Epidermal melanocyte (primary cell): ENCODE results near the gene PDE3A.

Experiments
- DNase-seq: peaks from one replicate; pipeline ENCODE4 v3.0.0; 2011; ENCODE audit warnings: low spot score; ENCODE audit not compliant: insufficient read length

Gene PDE3A

DNA sequence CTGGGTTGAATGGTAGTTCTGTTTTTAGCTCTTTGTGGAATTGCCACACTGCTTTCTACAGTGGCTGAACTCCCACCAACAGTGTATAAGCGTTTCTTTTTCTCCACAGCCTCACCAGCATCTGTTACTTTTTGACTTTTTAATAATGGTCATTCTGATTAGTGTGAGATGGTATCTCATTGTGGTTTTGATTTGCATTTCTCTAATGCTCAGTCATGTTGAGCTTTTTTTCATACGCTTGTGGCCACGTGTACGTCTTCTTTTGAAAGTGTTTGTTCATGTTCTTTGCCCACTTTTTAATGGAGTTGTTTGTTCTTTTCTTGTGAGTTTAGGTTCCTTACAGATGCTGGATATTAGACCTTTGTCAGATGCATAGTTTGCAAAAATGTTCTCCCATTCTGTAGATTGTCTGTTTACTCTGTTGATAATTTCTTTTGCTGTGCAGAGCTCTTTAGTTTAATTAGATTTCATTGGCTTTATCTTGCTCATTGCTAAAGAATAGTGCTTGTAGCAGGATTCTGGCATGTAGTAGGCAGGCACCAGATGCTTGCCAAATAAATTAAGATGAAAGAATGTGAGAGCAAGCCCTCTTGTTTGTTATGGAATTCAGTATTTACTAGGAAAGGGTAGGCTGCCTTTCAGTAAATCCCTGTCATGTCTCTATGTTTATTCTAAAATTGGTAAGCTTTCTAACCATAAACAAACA is 86.8 kb downstream of the PDE3A start:
- DNase-seq: no peak

DNA sequence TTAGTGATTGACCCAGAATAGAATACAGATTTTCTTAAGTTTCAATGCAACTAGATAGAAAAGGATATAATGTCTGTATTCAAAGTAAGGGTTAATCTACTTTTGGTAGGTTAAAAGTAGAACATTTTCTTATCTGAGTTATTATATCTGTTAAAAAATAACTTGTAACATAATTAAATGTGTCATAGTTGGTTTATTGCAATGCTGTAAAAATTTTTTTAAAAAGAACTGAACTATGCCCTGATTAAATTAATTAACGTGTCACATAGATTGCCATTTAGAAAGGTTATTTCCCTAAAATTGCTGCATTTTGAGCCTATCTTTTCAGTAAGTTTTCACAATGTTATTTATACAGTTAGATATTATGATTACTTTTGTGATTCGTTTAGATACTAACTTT is 89.2 kb downstream of the PDE3A start:
- DNase-seq: no peak

DNA sequence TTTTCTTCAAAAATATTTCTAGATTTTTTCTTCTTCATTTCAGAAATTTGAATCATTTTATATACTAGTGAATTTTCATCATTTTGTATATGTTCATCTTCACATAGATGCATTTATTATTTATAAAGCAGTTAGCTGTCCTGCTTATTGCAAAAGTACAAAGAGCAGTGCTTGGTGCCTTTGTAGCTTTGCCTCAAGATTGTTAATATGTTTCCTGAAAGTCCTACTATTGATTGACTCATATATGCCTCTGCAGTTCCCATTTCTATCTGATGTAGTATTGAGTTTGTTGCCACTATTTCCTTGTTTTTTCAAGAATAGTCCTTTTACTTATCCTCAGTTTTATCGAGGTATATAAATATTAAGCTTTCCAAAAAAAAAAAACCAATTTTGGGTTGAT is 89.7 kb downstream of the PDE3A start:
- DNase-seq: no peak

DNA sequence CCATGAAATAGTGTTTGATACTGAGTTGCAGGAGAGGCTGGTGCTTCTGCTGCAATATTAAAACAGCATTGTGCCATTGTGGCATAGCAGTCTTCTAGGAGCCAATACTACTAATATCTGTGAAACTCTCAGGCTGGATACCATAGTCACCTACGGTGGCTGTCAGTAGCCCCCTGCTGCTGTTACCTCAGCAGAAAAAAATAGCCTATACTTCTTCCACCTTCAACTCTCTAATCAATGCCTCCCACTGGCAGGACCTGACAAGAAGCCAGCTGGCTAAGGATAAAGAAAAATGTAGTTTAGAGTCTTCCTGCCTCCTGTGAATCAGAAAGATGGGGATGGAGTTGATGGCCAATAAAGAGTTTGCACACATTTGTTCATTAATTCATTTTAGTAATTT is 91.6 kb downstream of the PDE3A start:
- DNase-seq: no peak

DNA sequence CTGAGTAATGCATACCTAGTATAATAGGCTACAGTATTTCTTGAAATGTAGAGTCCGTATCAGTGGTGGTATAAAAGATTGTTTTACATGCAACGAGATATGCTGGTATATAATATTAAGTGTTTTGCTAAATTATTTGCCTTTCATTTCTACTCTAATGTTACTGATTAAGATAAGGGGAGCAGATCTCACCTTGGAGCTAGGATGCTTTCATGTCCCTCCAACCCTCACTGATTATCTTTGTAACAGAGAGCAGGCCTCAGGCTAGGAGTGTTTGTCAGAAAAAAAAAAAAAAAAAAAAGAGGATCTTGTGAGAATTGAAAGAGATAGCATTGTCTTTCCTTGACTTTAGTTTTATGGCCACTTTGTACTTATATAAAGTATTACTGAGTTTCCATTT is 92.6 kb downstream of the PDE3A start:
- no peak for DNase-seq

DNA sequence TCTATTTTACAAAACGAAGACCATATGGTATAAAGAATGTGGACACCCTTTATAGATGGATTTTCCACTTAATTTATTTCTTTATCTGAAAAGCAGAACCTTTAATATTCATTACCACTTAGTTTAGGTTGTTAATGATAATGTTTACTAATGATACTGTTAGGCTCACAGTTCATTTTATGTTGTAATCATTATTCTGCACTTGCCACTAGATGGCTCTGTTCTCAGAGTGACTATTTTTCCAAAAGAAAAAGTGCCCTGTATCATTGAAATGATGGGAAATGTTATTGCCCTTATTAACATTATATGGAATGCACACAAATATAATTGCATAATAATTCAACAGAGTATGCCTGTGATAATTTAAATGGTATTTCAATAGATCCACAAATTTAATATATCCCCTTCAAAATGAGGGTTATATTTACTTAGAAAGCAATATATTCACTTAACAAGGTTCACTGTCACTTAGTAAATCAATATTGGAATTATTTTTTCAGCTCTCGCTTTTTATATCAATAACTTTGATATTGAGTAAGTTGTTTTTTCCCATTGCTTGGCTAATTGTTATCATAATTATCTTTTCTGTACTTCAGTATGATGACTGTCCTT is 95.7 kb downstream of the PDE3A start:
- DNase-seq: no peak

DNA sequence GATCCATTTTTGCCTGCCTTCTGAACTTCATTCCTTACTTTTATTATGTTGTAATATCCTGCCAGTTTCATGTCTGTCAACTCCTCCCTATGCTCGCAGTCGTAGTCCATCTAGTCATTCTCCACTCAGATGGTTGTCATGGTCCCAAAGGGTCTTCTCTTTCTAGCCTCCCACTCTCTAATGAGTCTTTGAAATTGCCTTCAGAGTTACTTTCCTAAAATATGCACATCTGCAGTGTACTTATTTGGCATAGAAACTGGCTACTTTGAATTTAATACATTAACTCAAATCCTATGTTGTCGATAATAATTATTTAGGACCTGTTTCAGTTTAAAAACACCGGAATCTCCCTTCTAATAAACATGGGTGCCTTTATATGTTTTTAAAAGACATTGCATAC is 101.0 kb downstream of the PDE3A start:
- no peak for DNase-seq

DNA sequence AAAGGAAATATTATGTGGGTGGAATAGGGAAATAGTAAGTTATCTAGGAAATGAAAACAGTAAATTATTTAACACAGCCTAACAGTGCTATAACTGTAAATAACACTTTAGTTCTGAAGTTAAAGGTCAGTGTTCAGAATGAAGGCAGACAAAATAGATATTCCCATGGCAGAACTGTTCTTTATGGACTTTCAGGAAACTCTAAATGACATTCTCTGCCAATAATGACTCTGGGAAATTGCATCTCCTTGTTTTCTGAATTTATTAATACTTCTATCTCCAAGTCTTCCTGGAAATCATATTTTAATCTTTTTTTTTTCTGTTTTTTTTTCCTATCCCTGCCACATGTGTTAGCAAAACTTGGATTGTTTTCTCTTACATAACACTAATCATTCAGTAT is 101.4 kb downstream of the PDE3A start:
- DNase-seq: no peak

DNA sequence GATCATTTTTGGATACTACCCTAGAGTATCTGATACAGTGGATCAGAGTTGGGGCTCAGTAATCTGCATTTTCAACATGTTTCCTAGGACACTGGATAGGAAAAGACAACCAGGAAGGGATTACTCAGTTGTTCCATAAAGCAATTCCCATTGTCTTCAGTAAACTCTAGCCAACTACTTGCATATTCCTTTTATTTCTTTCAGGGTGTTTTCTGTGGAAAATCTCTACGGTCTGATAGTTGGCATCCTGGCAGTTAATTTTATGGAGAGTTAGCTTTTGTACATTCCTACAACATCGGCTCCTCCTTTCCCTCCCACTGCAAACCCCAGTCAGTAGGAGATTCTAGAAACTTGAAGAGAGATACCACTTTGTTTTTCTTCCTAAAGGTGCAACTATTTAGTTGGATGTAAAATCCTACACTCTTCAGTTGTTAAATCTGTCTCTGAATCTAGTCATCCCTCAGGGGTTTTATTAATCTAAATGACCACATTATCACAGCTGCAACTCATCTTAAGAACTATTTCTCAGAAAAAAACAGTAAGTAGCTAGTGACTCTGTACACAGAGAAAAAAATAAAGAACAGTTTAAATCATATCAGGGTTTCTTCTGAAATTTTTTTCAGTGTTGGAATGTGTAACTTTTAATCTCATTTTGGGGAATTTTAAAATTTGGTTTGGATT is 103.9 kb downstream of the PDE3A start:
- DNase-seq: no peak

DNA sequence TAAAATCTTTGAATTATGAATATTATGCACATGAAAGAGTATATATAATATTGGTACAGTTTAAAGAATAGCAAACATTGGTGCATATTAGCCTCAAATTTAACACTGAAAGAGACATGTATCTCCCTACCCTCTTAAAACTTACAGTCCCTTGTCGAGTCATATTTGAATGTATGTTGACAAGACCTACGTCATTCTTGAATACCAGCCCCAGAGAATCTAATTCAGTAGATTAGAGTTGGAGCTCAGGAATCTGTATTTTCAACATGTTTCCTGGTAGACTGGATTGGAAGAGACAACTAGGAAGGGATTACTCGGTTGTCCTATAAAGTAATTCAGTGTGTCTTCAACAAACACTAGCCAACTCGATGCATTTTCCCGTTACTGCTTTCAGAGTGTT is 104.8 kb downstream of the PDE3A start:
- DNase-seq: no peak

DNA sequence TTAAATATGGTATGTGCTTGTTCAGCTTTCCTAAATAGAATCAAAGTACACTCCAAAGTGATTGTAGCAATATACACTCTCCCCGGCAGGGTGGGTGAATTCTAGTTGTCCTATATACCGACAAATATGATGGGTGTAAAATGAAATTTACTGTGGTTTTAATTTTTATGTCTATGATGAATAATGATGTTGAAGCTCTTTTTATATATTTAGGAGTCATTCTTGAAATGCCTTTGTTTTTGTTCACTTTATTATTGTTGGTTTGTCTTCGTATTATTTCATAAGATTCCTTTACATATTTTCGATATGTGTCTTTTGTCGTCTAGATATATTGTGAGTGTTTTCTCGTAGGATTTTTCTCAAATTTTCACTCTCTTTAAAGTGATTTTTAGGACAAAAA is 105.7 kb downstream of the PDE3A start:
- no peak for DNase-seq

DNA sequence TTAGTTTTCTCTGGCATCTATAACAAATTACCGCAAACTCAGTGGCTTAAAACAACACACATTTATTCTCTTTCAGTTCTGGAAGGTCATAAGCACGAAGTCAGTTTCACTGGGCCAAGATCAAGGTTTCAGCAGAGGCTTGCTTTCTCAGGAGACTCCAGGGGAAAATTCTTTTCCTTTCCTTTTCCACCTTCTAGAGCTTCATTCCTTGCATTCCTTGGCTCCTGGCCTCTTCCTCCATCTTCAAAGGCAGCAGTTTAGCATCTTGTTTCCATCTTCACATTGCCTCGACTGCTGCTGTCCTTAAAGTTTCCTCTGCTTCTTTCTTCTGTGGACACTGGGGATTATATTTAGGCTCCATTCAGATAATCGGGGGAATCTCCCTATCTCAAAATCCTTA is 106.1 kb downstream of the PDE3A start:
- no peak for DNase-seq

DNA sequence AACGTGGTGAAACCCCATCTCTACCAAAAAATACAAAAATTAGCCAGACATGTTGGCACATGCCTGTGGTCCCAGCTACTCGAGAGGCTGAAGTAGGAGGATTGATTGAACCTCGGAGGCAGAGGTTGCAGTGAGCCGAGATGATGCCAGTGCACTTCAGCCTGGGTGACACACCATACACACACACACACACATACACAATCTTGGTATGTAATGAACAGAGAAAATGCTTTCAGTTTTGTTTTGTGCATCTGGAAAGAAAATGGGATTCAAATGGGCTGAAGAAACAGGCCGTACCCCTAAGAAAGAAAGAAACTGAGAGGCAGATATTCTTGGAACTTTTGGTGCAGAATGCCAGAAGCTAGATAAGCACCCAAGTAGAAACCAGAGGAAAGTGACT is 107.2 kb downstream of the PDE3A start:
- no peak for DNase-seq

DNA sequence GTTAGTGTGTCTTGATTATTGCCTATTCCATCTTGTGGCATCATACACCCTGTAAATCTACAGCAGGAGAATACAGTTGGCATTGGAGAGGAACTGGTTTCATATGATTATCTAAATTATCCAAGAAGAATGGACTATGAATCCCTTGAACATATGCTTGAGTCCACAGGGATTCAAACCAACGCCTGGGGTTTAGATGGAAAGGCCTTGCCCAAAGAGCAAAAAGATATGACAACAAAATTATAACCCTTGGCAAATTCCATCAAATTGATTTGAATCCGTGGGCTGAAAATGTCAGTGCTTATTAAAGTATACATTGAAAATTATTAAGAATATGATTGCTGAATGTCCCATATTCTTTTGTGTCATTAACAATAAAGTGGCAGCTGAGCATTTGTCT is 108.2 kb downstream of the PDE3A start:
- DNase-seq: no peak

DNA sequence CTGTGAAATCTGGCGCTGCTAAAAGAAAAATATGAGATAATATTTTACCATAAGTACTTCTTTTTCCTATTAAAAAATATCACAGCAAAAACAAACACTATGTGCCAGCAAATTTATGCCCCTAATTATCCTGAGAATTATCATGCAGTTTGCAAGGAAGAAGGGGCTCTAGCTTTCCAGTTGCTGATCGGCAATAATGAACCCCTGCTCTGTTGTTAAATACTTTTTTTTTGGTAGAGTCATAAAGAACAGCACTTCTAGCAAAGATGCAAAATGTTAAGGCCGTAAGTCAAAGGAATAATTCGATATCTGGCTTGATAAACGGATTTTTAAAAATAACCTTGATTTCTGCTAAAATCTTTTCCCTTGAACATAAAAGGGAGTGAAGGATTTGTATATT is 108.9 kb downstream of the PDE3A start:
- DNase-seq: no peak

DNA sequence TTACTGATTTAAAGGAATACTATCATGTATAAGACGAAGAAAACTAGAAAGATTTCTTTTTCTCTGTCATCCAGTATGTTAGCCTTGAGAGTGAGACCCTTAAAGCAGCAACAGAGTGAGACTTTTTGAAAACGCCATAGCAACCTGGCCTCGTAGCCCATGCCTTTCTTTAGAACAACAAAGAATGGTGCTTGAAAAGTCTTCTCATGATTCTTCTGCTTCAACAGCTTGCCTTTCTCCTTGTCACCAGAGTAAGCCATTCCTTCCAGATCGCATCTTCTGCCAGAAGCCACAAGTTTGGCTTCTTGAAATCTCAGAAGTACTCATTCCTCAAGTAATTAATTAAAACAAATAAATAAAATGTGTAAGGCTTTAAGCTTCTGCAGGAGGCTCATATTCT is 109.3 kb downstream of the PDE3A start:
- no peak for DNase-seq

DNA sequence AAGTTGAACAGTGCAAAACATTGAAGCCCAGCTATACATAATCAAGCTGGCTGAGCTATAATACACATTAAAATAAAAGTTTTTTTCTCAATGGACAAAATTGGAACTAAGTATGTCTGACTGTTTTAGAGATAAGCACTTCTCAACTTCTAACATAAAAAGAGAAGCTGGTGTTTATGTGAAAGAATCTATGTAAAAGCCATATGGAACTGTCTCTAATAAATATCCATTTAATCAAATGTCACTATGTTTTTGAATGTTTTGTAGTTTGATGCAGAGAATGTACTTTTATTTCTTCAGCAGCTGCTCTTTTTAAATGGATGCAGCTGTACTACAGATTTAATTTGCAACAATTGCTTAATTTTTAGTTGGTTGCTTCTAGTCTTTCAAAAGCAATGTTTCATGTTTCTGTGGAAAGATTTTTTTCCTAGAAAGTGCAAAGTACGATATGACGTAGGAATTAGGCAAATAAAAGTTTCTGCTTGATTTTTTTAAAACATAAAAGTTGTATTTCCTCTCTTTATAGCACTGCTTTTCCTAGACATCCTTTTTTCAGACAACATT is 114.2 kb downstream of the PDE3A start:
- no peak for DNase-seq

DNA sequence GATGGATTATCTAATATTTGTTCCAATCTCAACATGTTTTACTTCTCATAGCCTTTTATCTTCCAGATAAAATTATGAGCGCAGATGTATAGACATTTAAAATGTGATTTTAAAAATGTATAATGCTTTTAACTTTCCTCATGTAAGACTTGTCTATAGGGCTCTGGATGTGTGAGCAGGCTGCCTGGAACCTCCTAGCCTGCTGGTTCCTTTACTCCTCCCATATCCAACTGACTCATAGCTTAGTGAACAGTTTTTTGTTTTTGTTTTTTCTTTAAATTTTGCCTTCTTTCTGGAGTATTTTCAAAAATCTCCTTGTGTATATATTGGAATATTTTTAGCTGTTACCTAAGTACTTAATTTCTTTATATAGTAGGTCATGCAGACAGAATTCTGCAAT is 115.4 kb downstream of the PDE3A start:
- DNase-seq: no peak

DNA sequence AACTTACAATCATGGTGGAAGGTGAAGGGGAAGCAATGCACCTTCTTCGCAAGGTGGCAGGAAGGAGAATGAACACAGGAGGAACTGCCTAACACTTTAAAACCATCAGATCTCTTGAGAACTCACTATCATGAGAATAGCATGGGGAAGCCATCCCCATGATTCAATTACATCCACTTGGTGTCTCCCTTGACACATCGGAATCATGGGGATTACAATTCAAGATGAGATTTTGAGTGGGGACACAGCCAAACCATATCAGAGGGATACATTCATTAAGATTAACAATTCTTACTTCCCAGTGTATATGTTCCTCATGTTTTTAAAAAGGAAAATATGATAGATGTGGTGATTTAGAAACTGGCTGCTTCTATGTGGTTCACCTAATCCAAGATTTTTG is 117.9 kb downstream of the PDE3A start:
- DNase-seq: no peak

DNA sequence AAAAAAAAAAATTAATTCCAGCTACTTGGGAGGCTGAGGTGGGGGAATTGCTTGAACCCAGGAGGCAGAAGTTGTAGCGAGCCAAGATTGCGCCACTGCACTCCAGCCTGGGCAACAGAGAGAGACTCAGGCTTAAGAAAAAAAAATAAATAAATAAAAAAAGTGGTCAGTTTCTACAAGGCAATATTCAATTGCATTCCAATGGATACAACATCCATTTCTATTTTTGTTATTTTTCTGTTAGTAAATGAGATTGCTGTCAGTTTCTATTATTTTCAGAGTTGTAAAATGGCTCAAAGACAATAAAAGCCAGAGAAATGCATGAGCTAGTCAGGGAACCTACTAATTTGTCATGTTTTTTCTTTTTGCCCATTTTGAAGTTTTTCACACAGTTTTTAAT is 119.2 kb downstream of the PDE3A start:
- no peak for DNase-seq

DNA sequence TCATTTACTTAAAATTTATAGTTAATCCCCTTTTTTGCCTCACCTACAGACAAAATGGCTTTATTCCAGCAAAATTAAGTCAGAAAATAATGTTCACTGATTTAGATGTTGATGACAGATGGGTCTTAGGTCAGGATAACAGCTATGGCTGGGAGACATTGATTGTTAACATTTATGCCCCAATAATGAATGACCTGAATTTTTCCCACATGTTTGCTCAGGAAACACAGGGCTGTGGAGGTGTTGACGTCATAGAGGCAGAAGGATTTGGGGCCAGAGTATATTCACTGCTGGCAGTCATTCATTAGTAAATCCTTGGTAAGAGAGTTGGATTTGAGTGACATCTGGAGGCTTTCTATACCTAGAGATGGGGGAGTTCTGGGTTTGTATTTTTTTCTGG is 121.3 kb downstream of the PDE3A start:
- DNase-seq: no peak

DNA sequence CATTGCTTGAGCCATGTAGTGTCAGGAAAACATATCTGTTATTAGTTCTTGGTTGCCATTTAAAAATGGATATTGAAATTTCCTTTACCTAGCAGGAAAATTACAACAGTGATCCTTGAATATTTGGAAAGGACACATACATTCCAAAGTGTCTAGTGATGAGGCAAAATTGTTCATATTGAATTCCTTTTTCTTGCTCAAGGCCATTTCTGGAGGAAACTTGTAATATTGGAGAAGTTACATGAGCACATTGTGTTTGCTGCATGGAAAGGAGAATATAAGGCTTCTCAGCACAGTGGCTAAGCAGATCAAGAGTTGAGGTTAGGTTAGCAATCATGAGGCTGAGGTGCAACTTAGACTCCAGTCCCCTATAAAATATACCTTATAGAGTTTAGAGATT is 121.9 kb downstream of the PDE3A start:
- DNase-seq: no peak

DNA sequence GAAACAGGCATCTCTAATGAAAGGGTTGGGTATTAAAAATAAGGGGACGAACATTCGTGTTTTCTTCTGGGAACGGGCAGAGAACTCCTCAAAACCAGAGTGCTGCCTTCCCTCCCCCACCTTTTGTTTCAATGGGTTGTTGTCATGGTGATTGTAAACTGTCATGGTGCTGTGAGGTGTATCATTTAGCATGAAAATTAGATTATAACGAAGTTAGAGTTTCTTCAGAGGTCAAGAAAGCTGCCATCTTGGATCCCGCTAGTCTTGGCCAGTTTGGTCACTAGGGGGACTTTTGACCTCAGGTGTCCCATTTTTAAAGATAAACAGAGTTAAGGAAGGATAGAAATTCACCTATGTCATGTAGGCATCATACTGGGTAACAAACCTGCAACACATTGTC is 123.0 kb downstream of the PDE3A start:
- DNase-seq: no peak
